Ammon's horn (tissue), 1 donor: Measurements from ENCODE around the gene CALML5.
"Not testable (repeated sequence)": the region's sequence is repeated elsewhere in the genome, so short reads cannot be mapped to it uniquely, and the experiment has no call there.

Source experiments
- DNase-seq: peaks from one replicate; pipeline ENCODE4 v3.0.0-alpha.2; 2016; ENCODE audit warnings: low spot score

The CALML5 gene

DNA sequence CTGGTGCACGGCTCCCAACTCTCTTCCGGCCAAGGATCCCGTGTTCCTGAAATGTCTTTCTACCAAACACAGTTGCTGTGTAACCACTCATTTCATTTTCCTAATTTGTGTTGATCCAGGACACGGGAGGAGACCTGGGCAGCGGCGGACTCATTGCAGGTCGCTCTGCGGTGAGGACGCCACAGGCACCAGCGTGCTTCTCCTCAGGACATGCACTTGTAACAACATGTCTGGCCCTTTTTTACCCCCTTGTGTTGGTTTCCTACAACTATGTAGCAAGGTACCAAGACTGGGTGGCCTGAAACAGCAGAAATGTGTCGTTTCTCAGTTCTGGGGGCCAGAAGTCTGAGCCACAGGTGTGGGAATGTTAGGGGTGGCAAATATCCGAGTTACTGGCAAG lies 18.2 kb downstream of the CALML5 start:
- no peak for DNase-seq

GRCh38 chr10:5480162-5480941 lies 19.0 kb downstream of the CALML5 start:
- DNase-seq: no peak

- DNase-seq: no peak
Observed at GRCh38 chr10:5479481-5480161, 19.7 kb downstream of the CALML5 start.

DNA sequence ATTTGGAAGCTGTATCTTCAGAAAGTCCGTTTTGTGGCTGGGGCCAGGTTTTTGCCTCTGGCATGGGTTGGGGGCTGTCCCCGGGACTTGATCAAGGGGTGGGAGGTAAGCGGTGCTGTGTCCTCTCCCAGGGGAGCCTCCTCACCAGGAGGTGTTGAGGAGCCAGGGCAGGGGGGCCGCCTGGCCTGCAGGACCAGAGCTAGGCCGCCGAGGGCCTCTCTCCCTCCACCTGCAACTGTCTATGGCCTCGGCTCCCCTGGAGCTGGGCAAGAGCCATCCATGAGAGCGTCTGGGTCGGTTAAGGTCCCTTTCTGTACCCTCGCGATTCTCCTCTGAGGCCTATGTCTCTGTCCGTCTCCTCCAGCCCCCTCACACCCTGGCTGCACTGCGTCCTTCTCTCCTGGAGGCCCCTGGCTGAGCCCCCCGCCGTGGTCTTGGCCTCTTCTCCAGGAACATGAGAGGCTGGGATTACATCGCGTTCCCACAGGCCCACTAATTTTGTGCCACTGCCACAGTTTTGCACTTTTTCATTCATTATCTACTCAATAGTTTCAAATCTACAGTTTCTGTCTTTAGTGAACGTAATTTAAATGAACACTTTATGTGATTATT lies 20.6 kb downstream of the CALML5 start:
- no peak for DNase-seq

- DNase-seq: no peak
Observed at GRCh38 chr10:5477948-5478693, 21.2 kb downstream of the CALML5 start.

- DNase-seq: no peak
Observed at GRCh38 chr10:5476918-5477525, 22.3 kb downstream of the CALML5 start.

- DNase-seq: not testable (repeated sequence)
Observed at GRCh38 chr10:5475974-5476807, 23.2 kb downstream of the CALML5 start.

GRCh38 chr10:5475088-5475487 lies 24.3 kb downstream of the CALML5 start:
- not testable (repeated sequence) for DNase-seq

DNA sequence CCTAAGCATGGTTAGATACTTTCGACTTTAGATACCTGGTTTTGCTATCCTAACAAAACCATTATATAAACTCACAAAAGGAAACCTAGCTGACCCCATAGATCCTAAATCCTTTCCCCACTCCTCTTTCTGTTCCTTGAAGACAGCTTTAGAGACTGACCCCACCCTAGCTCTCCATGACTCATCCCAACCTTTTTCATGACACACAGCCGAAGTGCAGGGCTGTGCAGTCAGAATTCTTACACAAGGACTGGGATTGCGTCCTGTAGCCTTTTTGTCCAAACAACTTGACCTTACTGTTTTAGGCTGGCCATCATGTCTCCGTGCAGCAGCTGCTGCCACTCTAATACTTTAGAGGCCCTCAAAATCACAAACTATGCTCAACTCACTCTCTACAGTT lies 24.7 kb downstream of the CALML5 start:
- not testable (repeated sequence) for DNase-seq

DNA sequence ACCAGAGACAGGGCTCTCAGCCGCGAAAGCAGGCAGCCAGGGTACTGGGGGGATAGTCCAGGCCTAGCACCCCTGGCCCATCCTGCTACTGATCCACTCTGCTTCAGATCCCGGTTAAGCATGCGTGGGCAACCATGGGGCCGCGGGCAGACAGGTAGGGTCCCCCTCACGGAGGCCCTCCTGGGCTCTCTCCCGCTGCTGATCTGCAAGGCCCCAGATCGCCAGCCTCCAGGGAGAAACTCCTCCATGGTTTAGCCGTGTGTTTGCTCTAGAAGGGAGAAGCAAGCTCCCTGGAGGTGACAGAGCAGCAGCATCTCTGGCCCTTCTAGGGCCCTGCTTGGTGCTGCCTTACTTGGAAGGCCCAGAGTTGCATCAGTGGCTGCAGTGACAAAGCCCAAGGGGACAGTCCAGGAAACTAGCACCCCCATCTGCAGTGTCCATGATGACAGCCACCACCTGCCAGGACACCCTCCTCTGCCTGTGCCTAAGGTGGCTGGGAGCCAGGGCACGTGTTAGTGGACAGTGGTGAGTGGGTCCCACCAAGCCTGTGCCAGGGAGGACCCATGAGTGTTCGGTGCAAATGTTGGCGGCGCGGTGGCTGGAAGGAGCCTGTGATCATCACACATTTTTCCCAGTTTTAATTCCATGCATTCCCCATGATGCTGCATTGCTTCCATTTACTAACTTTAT lies 29.2 kb downstream of the CALML5 start:
- DNase-seq: no peak

DNA sequence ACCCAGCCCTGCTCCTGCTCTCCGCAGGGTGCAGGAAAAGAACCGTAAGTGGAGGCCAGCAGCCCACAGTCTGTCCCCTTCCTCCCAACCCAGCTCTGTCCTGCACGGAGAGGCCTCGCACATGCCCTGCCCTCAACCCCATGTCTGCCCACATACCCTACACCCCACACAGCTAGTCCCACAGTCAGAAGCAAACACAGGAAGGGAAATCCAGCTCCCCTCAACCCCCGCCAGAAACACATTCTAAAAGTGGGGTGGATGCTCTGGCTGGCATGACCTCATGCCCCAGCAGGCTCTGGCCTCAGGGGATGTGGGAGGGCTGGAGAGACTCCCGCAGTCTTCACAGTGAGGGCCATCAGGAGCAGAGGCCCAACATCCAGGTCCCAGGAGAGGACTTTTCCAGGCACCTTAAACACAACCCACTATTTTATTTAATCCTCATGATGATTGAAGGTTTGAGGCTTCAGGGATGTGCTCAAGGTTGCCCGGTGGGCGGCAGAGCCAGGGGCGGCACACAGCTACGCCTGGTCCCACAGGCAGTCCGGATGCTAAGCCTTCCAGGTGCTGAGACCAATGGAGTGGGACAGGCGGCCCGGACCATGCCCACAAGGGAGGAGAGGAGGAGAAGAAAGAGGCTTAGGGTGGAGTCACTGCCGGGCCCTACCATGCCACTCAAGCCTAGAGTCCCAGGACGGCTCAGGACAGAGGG lies 29.9 kb downstream of the CALML5 start:
- no peak for DNase-seq

DNA sequence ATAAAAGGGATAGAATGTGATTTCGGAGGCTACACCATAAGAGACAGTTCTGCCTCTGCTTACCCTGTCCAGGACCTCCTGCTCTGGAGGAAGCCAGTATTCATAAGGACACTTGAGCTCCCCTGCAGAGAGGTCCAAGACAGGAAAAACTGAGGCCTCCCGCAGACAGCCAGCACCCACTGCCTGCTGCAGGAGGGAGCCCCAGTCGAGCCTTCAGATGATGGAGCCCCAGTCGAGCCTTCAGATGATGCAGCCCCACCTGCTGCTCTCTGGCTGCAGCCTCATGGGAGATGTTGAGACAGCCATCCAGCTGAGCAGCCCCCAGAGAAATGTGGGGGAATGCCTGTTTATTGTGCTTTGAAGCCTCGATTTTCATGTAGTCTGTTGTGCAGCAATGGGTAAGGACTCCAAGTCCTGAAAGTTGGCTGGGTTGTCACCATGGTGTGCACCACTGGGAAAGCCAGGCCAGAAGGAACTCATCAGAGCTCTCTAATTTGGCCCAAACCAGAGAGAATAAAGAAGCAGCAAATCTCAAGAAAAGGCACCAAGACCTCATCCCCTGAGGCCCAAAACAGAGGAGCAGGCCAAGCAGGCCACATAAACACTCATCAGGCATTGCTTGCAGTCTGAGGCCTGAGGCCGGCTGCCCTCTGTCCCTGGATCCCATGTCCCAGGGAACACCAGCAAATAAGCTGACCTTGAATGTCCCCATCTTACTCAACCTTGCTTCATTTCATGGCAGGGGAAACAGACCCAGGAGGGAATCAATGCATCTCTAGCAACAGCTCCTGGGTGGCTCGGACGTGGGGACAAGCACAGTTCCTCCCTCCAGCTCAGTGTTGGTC lies 30.9 kb downstream of the CALML5 start:
- no peak for DNase-seq

- DNase-seq: no peak
Observed at GRCh38 chr10:5467634-5468255, 31.6 kb downstream of the CALML5 start.

GRCh38 chr10:5467207-5467535 lies 32.2 kb downstream of the CALML5 start:
- DNase-seq: no peak

- no peak for DNase-seq
Observed at GRCh38 chr10:5466451-5467206, 32.7 kb downstream of the CALML5 start.

DNA sequence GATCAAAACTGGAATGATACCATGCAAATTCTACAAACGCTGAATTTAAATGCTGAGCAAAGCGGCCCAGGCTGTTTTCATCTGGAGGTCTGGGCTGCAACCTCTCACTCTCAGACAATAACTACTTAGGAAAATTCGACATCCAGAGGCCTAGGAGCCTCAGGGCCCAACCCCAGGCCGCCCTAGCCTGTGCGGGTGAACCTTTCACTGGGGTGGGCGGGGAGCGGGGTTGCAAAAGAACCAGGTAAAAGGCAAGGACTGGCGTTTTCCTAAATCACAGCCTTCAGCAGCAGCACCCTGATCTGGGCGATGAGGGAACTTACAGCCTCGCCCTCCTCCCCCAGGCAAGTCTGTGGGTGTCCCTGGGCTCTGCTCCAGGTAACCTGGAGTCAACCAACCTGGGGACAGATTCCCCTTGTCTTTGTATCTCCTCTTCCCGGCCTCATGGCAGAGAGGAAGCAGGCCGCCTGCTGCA lies 33.4 kb downstream of the CALML5 start:
- DNase-seq: no peak

- no peak for DNase-seq
Observed at GRCh38 chr10:5464546-5464945, 34.8 kb downstream of the CALML5 start.

DNA sequence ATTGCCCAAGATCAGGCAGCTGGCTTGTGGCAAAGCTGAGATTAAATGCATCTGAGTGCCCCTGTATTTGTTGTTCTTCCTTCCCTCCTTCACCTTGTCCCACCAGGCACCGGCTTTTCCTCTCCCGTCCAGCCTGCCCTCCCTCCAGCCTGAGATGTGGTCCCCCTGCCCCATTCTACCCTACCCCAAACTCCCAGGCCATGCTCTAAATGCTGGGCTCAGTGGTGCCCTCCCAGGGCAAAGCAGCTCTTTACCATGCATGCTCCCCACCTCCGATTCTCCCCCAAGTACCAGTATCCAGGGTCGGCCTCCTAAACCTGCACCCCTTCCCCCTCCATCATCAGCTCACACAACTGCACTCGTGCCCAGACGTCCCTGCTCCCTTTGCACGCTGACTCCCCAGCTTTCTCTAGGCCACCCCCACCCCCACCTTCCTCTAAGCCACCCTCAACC lies 36.5 kb downstream of the CALML5 start:
- DNase-seq: no peak
